Activated naive CD8-positive, alpha-beta T cell treated with anti-CD3 and anti-CD28 coated beads, Interleukin-2, amount 50 U/mL, for 16 hours (primary cell): ENCODE results near the gene CACNB2.

Experiments used
- DNase-seq: peaks from one replicate; pipeline ENCODE4 v3.0.0-alpha.2; 2020; ENCODE audit warnings: low read depth, low spot score

Gene CACNB2

GRCh38 chr10:18282094-18282493 is 141.9 kb downstream of the CACNB2 start:
- DNase-seq, result no peak

DNA sequence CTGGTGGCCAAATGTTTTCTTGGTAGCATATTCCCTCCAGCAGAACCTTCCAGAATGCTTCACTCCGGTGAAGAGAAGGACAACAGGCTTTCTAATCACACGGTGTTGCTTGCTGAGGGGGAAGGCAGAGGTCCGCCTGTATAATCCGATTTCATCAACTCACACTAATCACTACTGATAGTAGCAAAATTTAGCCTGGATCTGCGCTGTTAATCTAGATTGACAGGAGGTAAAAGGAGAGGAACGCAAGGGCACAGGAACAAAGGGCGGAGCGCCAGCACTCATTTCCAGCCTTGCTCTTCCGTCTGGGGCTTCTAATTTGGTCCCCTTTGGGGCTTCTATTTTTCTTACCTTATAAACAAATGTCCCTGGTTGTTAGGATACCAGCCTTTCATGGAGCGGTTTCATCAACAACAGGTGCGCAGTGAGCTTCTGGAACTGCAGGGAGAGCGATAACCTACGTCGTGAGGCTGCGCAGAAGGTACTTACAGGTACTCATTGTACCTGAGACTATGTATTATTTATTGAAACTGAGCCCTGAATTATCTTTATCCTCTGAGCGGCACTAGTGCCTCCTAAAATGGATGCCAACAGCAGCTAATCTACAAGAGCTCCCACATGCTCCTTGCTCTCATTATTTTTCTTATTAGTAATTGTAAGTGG is 150.6 kb downstream of the CACNB2 start:
- DNase-seq, result no peak

- DNase-seq, result no peak
Observed at GRCh38 chr10:18293536-18294510, 153.6 kb downstream of the CACNB2 start.

DNA sequence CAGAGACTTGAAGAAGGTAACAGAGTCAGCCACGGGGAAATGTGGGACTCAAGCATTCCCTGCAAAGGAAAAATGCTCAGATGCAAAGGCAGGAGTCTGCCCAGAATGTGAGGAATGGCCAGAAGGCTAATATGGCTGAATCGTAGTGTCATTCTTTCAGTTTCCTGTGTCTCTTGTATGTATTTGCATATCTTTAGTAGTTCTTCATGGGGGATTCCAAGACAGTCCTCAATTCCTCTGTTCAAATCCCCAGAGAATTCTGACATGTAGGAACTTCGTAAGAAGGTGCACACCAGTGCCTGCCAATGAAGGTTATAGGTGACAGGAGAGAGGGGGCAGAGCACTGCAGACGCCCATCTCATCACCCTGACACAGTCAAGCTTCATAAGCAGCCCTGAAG is 154.4 kb downstream of the CACNB2 start:
- no peak for DNase-seq

GRCh38 chr10:18297659-18298058 is 157.4 kb downstream of the CACNB2 start:
- DNase-seq, result no peak

GRCh38 chr10:18298256-18298655 is 158.0 kb downstream of the CACNB2 start:
- no peak for DNase-seq

- no peak for DNase-seq
Observed at GRCh38 chr10:18303851-18304801, 163.9 kb downstream of the CACNB2 start.

DNA sequence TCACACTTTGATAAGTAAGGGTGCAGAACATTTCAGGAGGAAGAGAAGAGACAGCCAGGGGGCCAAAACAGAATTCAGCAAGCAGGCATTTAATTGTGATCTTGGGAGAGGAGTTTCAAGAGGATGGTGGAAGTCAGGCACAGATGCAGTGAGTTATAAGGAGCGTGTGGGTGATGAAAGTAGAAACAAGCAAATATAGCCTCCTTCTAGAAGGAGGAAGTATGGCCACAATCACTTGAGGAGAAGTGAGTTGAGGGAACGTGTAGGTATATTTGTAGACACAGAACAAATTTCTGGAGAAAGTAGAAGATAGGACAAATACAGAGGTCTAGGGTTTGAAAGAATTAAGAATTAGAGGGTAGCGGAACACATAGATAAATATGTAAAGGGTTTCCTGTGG is 165.8 kb downstream of the CACNB2 start:
- no peak for DNase-seq

GRCh38 chr10:18308600-18308999 is 168.4 kb downstream of the CACNB2 start:
- DNase-seq, result no peak

DNA sequence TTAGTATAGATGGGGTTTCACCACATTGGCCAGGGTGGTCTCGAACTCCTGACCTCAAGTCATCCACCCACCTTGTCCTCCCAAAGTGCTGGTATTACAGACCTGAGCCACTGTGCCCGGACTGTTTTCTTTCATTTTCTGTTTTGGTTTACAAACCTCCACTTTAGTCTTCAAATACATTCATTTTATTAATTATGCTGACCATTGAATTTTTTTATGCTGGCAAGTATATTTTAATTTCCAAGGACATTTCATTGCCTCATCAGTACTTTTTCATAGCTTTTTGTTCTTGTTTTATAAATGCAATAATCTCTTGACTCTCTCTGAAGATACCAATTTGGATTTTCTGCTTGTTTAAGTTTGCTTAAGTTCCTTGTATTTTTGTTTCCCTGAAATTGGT is 170.5 kb downstream of the CACNB2 start:
- no peak for DNase-seq

GRCh38 chr10:18312374-18313139 is 172.3 kb downstream of the CACNB2 start:
- DNase-seq, result no peak

- no peak for DNase-seq
Observed at GRCh38 chr10:18313140-18313530, 172.9 kb downstream of the CACNB2 start.

- no peak for DNase-seq
Observed at GRCh38 chr10:18313626-18314025, 173.4 kb downstream of the CACNB2 start.

- no peak for DNase-seq
Observed at GRCh38 chr10:18319628-18320027, 179.4 kb downstream of the CACNB2 start.

DNA sequence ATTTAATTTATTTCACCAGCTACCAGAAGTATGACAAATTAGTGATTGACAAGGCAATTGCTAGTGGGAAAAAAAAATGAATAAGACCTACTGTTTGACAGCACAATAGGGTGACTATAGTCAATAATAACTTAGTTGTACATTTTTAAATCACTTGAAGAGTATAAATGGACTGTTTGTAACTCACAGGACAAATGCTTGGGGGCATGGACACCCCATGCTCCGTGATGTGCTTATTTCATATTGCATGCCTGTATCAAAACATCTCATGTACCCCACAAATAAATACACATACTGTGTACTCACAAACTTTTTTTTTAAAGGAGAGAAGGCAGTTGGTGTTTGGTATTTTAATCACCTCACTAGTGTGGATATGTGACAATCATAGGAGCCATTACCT is 181.1 kb downstream of the CACNB2 start:
- no peak for DNase-seq

- no peak for DNase-seq
Observed at GRCh38 chr10:18323916-18324315, 183.7 kb downstream of the CACNB2 start.

- DNase-seq, result no peak
Observed at GRCh38 chr10:18325410-18325809, 185.2 kb downstream of the CACNB2 start.

- DNase-seq, result no peak
Observed at GRCh38 chr10:18325889-18326531, 185.8 kb downstream of the CACNB2 start.

DNA sequence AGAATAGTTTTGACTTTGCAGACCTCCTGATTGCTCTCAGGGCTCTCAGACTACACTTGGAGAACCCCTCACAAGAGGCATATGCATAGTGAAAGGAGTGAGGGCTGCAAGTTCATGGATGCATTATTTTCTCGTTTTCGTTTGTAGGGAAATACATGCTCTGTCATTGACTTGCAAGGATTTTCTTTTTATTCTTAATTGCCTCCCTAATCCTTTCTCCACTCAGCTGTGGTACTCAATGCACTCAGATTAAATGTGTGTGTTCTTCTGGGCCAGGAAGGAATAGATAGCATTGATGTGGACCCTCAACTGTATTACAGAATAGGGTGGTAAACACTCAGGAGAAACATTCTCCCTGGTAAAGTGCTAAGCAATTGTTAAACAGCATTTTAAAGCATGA is 188.7 kb downstream of the CACNB2 start:
- DNase-seq, result no peak

DNA sequence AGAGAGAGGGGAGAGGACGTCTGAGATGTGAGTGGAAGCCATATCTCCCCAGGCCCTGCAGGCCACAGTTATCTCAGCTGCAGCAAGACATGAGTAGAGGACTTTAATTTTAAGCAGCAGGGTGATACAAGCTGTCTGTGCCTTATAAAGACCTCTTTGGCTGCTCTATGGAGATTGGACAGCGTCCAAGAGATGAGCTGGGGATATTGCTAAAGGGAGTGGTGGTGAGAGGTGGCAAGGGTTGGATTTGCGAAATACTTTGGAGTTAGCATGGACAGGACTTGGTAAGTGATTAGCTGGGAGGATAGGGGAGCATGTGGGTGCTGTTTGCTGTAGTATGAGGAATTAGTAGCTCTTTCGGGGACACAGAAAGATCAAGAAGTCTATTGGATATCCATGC is 191.8 kb downstream of the CACNB2 start:
- DNase-seq, result no peak

- DNase-seq, result no peak
Observed at GRCh38 chr10:18332484-18332883, 192.3 kb downstream of the CACNB2 start.
